ENCODE results near the gene IRAK1. TPM values are rescaled to one million over a fixed set of nuclear protein-coding genes. Genes with fewer than 3 reads are reported as not detected.

The IRAK1 gene
- total RNA-seq, 1 donor from 2014 or later: 105 TPM

GRCh38 chrX:154046031-154046781, 26.5 kb upstream of the IRAK1 start:
- intact Hi-C loops (cut with DNase I): no loop called here
- DNase-seq (ENCODE audit: low spot score in 2 of 2): no peak
- no peaks in the 10 kb centered on the region for H3K36me3 ChIP-seq
- no peak for TF ChIP-seq CTCF (IDR thresholded peaks at IDR 0.05)
- H3K4me1 ChIP-seq: peaks cover 3 to 33% of the 10 kb centered on the region in 2 donors
- H3K9me3 ChIP-seq: no peaks in the 10 kb centered on the region
- no peaks in the 10 kb centered on the region for H3K27me3 ChIP-seq
- H3K27ac ChIP-seq: no peak overlapping the region
- no peak overlapping the region for H3K4me3 ChIP-seq

DNA sequence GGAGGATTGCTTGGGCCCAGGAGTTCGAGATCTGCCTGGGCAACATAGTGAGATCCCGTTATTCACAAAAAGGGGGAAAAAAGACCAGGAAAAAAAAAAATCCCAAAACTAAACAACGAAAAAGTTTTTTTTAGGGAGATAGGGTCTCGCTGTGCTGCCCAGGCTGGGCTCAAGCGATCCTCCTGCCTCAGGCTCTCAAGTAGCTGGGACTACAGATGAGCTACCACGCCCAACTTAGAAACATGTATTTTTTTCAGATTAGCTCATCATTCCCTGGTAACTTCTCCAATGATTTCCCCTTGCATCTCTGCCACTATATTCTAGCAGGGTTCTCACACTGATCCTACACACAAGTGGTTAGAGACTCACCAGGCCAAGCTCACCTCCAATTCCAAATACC, 24.4 kb upstream of the IRAK1 start:
- H3K27ac ChIP-seq: no peak overlapping the region
- TF ChIP-seq CTCF (IDR thresholded peaks at IDR 0.05): no peak
- peaks cover 0 to 18% of the 10 kb centered on the region in 2 donors for H3K4me1 ChIP-seq

GRCh38 chrX:154043003-154043763, 23.5 kb upstream of the IRAK1 start:
- no peak for TF ChIP-seq CTCF (IDR thresholded peaks at IDR 0.05)
- Histone ChIP-seq H3K4me1 (peaks cover 0 to 17% of the 10 kb centered on the region in 2 donors), H3K27me3 (no peaks in the 10 kb centered on the region), H3K9me3 (no peaks in the 10 kb centered on the region), H3K4me3 (no peak overlapping the region), H3K27ac (peak overlapping the region; percentile 21 to 50), H3K36me3 (no peaks in the 10 kb centered on the region)
- intact Hi-C loops (cut with DNase I): no loop called here
- peak in 1 of 2 donors; percentile 81 for DNase-seq (ENCODE audit: low spot score in 2 of 2)

More for the DNA sequence above, 24.4 kb upstream of the IRAK1 start:
- H3K27me3 ChIP-seq: no peaks in the 10 kb centered on the region
- H3K9me3 ChIP-seq: no peaks in the 10 kb centered on the region
- DNase-seq (ENCODE audit: low spot score in 2 of 2): no peak
- intact Hi-C loops (cut with DNase I): no loop called here
- H3K36me3 ChIP-seq: no peaks in the 10 kb centered on the region
- H3K4me3 ChIP-seq: no peak overlapping the region

GRCh38 chrX:154040863-154041262, 21.2 kb upstream of the IRAK1 start:
- H3K9me3 ChIP-seq: no peaks in the 10 kb centered on the region
- DNase-seq (ENCODE audit: low spot score in 2 of 2): no peak
- H3K4me3 ChIP-seq: no peak overlapping the region
- no peaks in the 10 kb centered on the region for H3K27me3 ChIP-seq
- no peak overlapping the region for H3K27ac ChIP-seq
- H3K36me3 ChIP-seq: no peaks in the 10 kb centered on the region
- intact Hi-C loops (cut with DNase I): no loop called here
- peaks cover 0 to 9% of the 10 kb centered on the region in 2 donors for H3K4me1 ChIP-seq
- no peak for TF ChIP-seq CTCF (IDR thresholded peaks at IDR 0.05)

- no peak overlapping the region for H3K27ac ChIP-seq
- intact Hi-C loops (cut with DNase I): no loop called here
- H3K36me3 ChIP-seq: no peaks in the 10 kb centered on the region
- TF ChIP-seq CTCF (IDR thresholded peaks at IDR 0.05): no peak
- no peak for DNase-seq (ENCODE audit: low spot score in 2 of 2)
- no peak overlapping the region for H3K4me3 ChIP-seq
- no peaks in the 10 kb centered on the region for H3K9me3 ChIP-seq
- peaks cover 0 to 9% of the 10 kb centered on the region in 2 donors for H3K4me1 ChIP-seq
- no peaks in the 10 kb centered on the region for H3K27me3 ChIP-seq
Observed at GRCh38 chrX:154040307-154040756, 20.6 kb upstream of the IRAK1 start.

Measured in ascending aorta (tissue), 2 donors.